NCI-H187 treated with DMSO at 0.1 percent for 48 hours (cell line): ENCODE results near the gene NQO2.
"Not testable (repeated sequence)": the region's sequence is repeated elsewhere in the genome, so short reads cannot be mapped to it uniquely, and the experiment has no call there.

Experiments used
- DNase-seq: peaks from one replicate; lab custom pipeline; 2025; lab: John Stamatoyannopoulos, UW

The NQO2 gene

DNA sequence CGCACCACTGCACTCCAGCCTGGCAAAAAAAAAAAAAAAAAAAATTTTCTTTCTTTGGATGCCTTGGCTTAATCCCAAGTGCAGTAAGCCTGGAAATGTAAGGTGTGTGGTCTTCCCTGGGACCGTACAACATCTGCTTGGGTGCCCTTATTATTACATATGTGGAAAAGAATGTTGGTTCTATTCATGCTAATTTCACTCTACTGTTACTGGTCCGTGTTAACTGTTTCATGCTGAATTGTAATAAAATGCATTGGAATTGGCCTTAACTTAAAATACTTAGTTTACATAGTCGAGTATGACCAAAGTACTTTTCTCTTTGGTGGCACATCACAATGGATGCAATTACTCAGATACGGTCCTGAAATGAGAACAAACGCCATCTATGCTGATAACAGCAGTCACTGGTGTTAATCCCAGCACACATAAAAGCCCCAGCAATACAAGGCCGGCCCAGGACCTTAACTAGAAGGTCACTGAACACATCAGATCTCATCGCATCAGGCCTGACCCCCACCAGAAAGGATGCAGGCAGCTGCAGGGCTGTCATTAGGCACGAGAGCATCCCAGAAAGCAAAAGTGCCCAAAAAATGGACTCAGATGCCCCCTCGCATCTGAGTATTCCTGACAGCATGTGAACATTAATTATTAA lies 29.5 kb upstream of the NQO2 start:
- DNase-seq: no peak

- no peak for DNase-seq
These were observed 28.8 kb upstream of the NQO2 start for GRCh38 chr6:2970753-2971419.

DNA sequence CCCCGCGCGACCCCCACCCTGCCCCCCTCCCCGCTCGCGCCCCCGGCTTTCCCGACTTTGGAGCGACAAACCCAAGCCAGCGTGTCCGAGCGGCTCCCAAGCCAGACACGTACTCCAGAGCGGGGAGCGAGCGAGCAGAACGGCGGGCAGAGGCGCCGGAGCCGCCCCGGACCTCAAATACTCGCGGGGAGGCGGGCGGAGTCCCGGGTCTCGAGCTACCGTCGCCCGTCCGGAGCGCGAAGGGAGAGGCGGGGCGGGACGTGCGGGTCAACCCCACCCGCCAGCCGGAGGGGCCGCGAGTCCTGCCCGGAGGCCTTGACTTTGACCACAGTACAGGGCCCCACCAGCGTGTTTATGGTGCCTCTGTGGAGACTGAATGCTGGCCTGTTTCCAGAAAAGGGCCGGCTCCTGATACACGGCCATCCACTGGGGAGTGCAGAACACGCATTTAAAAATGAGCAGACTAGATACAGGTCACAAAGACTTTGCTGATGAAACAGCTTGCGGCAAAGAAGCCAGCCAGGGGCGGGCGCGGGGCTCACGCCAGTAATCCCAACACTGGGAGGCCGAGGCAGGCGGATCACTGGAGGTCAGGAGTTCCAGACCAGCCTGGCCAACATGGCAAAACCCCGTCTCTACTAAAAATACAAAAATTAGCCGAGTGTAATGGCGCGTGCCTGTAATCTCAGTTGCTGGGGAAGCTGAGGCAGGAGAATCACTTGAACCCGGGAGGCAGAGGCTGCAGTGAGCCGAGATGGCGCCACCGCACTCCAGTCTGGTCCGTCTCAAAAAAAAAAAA lies 28.1 kb upstream of the NQO2 start, which contains the start of gene SERPINB6:
TSS of gene SERPINB6 (minus strand) at position 148 of the 799 bp plus-strand sequence. CDS start 12,235 bp downstream, outside the sequence.
- DNase-seq: no peak

DNA sequence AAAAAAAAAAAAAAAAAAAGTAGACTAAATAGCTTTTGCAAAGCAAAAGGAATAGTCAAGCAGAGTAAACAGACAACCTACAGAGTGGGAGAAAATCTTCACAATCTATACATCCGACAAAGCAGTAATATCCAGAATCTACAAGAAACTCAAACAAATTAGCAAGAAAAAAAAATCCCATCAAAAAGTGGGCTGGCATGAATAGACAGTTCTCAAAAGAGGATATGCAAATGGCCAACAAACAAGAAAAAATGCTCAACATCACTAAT lies 27.5 kb upstream of the NQO2 start:
- not testable (repeated sequence) for DNase-seq

GRCh38 chr6:2972685-2973084 lies 27.0 kb upstream of the NQO2 start:
- not testable (repeated sequence) for DNase-seq

DNA sequence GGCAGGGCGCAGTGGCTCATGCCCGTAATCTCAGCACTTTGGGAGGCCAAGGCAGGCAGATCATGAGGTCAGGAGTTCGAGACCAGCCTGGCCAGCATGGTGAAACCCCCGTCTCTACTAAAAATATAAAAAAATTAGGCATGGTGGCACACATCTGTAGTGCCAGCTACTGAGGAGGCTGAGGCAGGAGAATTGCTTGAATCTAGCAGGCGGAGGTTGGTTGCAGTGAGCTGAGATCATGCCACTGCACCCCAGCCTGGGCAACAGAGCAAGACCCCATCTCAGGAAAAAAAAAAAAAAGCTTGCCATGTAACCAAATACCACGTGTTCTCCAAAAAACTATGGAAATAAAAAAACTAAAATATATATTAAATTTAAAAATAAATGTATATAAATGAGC lies 26.5 kb upstream of the NQO2 start:
- DNase-seq: not testable (repeated sequence)

GRCh38 chr6:2973676-2974075 lies 26.0 kb upstream of the NQO2 start:
- no peak for DNase-seq

DNA sequence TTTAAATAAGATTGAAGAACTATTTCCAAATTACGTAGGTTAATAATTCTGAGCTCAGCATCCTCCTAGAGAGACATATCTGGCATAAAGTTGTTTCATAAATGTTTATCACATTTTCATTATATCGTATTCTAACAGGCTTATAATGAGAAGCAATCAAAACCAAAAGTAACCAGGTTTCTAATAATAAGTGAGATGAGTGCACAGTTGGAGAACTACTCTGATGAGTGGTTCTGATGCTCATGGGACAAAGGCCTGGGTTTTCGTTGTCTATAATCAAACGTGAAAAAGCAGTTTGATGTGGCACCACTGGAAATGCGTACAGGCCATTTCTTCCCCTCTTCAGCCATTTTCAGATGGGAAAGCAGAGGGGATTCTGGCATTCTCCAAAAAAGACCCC lies 23.6 kb upstream of the NQO2 start:
- DNase-seq: no peak

GRCh38 chr6:2976571-2977085 lies 23.1 kb upstream of the NQO2 start:
- DNase-seq: no peak

DNA sequence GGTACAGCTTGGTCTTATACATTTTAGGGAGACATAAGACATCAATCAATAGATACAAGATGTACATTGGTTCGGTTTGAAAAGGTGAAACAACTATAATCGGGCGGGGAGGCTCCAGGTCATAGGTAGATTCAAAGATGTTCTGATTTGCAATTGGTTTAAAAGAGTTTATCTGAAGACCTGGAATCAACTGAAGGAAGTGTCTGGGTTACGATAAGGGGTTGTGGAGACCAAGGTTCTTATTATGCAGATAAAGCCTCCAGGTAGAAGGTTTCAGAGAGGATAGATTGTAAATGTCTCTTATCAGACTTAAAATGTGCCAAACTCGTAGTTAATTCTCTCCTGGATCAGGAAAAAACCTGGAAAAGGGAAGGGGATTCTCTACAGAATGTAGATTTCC lies 22.4 kb upstream of the NQO2 start:
- no peak for DNase-seq

DNA sequence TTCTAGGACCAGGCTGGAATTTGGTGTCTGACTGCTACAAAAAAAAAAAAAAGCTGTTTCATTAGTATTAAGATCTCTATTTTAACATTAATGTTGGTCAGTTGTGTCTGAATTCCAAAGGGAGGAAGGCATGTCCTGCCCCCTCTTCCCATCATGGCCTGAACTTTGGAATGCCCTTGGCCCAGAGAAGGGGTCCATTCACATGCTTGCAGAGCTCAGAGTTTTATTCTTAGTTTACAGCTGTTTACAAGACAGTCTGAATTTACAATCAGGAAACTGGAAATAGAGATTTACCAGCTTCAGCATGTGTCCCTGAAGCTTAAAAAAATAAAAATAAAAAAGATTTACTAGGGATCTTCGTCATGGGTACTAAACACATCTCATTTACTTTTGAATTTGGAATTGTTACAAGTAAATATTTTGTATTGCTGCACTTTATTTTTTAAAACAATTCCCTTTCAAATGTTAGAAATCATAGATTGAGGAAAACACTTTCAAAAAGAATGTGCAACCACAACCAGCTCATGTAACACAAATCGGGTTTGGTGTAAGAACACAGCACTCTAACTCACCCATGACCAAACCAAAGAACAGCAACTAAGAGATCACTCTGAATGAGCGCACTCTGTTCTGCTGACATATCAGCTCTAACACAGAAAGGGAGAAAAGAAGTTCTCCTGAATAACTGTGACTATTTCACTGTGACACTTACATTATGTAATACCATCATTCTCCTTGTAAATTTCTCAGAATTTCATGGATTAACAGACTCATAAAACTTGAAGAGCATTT lies 21.7 kb upstream of the NQO2 start:
- no peak for DNase-seq

DNA sequence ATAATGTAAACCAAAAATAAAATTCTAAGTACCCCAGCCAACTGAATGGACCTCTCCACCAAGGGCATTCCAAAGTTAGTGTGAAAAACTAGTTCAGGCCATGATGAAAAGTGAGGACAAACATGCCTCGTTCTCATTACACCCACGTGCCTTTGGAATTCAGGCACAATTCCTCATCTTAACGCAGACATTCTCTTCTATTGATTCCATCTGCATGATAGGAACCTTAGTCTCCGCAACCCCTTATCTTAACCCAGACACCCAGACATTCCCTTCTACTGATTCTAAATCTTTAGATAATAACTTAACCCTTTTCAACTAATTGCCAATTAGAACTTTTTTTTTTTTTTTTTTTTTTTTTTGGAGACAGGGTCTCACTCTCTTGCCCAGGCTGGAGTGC lies 20.8 kb upstream of the NQO2 start:
- DNase-seq: no peak

GRCh38 chr6:2979819-2980464 lies 19.8 kb upstream of the NQO2 start:
- DNase-seq: no peak

DNA sequence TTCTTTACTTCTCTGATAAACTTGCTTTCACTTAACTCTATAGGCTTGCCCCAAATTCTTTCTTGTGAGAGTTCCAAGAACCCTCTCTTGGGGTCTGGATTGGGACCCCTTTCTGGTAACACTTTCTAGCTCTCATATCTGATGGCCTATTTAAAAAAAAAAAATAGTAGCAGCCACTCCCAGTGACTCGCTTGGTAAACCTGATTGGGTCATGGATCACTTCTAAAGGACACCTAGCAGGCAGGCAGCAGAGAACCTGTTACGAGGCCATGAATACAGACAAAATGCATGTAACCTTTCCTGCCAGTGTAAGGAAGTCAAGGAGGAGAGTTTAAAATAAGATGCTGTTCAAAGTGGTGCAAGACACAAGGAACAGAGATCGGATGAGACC lies 19.2 kb upstream of the NQO2 start:
- DNase-seq: no peak

GRCh38 chr6:2982426-2983117 lies 17.1 kb upstream of the NQO2 start:
- DNase-seq: no peak

- no peak for DNase-seq
These were observed 14.8 kb upstream of the NQO2 start for GRCh38 chr6:2984738-2985406.

DNA sequence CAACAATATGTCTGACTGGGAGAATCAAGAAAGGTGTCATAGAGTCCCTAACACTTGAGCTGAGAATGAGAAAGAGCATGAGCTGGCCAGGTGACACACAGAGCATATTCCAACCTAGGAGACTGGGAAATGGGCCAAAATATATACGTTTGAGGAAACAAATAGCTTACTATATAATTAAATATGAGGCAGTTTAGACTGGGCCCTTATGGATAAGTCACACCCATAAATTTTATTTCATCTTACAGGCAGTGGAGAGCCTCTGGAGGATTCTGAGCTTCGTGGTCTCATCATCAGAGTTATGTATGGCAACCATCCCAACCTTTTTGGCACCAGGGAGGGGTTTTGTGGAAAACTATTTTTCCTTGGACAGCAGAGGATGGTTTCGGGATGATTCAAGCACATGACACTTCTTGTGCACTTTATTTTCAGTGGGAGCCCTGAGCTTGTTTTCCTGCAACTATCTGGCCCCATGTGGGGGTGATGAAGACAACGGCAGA lies 12.9 kb upstream of the NQO2 start:
- DNase-seq: no peak

DNA sequence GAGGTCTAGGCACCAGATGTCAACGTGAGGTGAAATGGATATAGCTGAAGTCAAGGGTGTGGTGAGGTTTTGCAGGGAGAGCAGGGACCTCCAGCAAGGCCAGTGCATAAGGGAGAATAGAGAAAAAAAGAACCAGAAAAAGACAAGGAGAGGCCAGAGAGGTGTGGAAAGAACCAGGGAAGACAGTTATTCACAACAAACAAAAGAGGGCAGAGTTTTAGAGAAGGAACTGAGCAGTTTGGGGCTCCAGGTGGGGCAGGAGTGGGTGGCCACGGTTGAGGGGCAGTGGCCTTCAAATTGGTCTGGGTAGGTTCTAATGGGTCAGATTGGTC lies 11.6 kb upstream of the NQO2 start:
- DNase-seq: no peak

DNA sequence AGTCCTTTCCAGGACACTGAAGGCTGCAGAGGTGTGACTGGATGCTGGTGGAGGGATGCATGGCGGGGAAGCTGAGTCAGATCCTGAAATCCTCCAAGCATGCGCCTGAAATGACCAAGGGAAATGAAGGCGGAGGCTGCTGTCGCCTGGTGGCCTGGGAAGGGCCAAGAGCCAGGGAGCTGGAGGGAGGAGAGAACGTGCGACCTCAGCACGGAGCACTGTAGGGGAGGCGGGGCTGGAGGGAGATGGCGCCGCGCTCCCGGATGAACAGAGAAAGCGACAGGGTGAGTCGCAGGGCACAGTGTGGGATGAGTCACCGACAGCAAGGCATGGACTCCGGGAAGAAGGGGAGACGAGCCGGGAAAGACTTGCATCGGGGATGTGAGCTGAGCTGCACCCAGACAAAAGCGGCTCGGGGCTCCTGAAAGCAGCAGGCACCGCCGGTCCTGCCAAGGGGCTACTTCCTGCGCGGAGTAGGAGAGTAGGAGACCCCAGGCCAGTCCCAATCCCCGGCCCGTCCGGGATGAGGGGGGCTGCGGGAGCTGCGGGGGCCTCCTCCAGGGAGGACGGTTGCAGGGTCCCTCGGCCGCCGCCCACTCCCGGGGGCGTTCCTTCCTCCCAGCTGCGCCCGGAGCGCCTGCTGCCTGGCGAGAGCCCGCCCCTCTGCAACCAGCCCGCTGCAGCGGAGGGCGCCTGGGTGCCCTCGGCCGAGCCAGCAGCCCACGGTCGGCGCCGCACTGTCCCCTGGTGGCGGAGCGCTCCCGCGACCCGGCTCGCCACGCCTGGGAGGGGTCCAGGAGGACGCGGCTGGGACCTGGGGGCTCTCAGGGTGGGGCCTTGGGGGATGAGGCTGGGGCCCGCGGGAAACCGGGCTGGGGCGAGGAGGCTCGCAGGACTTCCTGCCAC lies 11.0 kb upstream of the NQO2 start:
- DNase-seq: peak; percentile 28
